NCI-H1694 treated with DMSO at 0.1 percent for 48 hours (cell line): ENCODE measurements around the gene TRIB2.

Experiments used
- DNase-seq: peaks from one replicate; lab custom pipeline; 2025; lab: John Stamatoyannopoulos, UW

TRIB2 gene

DNA sequence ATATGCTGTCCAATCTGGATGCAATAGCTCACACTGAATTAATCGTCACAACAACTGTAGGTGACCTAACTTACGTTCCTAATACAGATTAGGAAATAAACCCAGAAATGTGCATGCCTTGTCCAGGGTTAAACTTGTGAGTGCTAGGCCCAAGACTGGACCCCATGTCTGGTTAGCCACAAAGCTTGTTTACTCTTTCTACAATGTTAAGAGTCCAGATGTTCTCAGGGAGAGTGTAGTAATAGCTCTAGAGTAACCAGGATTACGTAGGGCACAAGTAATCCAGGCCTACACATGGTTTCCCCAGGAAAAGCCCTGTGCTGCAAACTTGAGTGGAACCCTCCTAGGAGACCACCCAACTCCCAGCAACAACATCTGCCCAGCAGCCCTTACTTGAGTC, 26.2 kb downstream of the TRIB2 start:
- DNase-seq: no peak

DNA sequence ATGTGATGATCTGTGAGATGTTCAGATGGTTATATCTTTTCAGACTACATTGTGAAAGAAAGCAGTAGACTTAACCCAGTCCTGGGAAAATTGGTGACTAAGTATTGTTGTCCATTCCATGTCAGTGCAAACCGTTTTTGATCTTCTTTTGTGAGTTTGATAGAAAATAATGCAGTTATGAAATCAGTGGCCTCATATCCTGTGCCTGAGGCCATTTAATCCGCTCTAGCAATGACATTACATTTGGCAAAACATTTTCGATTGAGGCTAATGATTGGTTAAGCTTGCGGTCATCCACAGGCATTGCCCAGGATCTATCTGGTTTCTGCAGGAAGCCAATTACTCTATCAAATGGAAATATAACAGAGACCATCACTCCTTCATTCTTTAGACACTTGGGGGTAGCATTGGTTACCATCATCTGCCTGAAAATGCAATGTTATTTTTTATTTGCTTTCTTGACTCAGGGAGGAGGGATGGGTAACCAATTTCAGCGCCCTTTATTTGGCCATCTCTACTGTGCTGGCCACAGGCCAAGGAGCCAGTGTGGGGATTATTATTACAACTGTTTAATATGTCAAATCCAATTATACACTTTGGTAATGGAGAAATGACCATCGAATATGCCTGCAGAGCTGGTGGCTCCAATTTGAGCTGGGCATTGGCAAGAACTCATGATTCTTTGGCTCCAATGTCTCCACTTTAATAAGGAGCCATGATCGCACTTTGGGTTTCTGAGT, 33.6 kb downstream of the TRIB2 start:
- DNase-seq: no peak

DNA sequence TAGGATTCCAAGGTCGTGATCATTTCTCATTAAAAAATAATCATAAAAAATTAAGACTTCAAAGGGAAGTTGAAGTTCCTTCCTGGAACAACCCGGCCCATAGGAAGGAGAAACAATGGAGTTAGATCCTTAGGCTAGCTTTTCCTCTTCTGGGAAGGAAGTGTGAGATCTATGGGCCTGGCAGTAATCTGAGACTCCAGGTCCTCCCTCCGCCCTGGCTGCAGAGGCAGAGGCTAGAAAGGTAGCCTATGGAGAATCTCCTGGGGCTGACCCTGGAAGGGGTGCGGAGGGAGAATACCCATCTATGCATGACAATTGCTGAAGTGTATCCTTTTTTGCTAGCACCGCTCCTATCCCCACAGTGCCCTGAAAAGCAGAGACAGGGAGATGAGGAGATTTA, 37.9 kb downstream of the TRIB2 start:
- DNase-seq: no peak

DNA sequence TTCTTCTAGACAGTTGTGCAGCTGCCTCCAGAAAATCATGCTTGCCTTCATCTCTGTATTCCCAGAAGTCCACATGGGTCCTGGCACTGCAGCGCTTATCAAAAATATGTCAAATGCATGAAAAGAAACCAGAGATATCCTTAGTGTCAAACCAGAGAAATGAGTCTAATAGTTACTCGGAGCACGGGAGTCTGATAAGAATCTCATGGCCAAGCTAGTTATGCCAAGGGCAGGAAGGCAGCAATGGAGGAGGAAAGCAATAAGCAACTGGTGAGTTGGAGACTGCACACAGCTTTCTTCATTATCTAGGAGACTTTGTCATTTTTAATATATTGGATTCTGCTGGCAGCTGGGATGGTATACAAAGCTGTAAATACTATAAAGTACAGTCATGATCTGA, 38.6 kb downstream of the TRIB2 start:
- DNase-seq: no peak

DNA sequence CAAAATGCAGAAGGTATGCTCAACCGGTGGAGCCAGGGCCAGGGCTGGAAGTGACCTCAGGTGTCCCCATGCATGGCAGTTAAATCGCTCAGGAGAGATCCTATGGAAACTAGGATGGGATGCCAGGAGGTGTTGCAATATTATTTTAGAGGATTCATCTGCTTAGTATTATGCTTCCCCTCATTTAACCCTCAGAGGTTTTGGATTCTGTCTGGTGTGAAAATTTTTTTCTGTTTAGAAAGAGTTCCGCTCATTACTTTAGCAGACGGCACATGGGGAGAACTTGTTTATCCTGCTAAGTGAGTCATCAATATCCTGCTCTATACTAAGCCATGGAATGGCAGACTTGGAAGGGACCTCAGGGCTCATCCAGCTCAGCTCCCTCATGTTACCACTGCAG, 42.5 kb downstream of the TRIB2 start:
- DNase-seq: no peak

DNA sequence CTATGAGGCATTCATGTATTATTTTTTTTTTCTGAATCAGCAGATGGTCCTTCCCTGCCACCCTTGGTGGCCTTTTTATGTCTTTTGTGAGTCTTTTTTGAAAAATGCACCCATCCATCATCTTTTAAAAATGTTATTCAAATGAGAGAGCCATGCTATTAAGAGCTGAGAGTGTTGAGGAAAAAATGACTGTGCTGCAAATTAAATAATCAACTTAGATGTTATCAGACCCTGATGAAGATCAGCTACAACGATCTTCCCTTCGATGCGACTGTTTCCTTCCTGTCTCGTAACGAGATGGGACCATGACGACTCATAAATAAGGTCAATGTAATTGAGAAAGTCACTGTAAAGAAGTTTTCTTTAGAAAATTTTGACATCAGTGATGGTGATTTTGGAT, 44.4 kb downstream of the TRIB2 start:
- DNase-seq: no peak

DNA sequence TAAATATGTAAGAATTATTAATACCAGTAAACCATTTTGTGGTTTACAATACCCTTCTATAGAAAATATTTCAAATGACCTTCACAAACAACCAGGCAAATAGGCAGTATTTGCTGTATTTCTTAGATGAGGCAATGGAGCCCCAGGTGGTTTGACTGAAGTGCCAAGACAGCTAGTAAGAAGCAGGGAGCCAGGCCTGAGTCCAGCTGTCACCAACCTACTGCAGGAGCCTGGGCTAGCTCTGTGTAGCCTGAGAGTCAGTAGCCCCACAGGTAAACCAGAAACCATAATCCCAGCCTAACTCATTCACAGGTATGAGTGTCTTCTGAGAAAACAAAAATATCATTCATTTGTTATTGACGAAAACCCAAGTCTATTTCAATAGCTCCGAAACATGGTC, 45.6 kb downstream of the TRIB2 start:
- DNase-seq: no peak

DNA sequence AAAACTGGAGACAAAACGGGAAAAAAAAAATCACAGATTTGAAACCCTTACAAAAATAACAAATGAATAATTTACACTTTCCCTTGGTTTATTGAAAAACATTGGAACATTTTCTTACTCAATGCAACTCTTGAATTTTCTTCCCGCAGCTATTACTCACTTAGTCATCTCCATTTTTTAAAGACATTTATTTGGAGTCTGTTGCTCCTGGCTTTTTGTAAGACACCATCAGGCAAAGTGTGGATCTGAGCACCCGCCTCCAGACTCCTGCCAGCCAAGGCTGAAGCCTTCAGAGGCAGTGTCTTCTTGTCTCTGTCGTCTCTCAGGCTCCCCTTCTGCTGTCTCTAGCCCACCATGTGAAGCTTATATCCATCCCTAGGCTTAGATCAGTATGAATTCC, 46.2 kb downstream of the TRIB2 start:
- no peak for DNase-seq

DNA sequence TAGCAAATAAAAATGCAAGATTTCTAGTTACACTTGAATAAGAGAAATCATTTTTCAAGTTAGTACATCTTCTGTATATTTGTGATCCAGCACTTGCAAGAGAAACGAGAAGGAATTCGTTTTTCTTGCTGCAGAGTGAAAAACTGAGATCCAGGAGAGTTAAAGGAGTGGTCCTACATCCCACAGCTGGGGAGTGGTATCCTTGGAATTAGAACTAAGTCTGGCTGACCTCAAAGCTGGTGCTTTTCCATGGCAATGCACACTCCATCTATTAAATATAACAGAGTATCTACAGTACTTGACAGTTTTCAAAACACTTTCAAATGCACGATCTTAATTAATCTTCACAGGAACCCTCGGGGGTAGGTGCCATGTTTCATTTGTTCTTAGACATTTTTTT, 46.8 kb downstream of the TRIB2 start:
- DNase-seq: no peak

DNA sequence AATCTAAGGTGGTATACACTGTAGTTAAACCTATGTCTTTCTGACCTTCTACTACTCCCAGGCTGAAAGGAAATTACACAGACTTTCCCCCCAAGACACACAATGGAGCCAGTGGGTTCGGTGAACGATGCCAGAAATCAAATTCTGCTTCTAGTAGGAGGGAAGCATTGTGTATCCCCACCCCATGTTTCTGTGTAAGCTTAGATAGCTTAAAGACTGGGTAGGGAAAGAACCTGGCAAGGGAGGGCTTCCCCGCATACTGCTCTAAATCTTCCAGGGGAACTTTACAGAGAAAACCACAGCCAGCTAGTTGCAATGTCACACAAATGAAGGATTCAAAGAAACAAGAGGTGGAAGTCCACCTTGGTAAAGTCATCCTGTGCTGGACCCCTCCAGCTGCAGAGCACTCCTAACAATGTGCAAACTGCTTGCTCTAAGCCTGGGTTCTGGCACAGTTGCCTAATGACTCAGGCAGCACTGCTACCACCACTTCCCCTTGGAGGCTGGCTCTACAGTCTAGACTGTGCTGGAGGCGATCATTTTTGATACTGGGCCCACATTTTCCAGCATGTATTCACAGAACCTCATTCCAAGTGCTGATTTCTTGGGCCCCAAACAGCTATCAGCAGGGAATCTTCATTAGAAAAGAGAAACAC, 47.5 kb downstream of the TRIB2 start:
- DNase-seq: no peak

DNA sequence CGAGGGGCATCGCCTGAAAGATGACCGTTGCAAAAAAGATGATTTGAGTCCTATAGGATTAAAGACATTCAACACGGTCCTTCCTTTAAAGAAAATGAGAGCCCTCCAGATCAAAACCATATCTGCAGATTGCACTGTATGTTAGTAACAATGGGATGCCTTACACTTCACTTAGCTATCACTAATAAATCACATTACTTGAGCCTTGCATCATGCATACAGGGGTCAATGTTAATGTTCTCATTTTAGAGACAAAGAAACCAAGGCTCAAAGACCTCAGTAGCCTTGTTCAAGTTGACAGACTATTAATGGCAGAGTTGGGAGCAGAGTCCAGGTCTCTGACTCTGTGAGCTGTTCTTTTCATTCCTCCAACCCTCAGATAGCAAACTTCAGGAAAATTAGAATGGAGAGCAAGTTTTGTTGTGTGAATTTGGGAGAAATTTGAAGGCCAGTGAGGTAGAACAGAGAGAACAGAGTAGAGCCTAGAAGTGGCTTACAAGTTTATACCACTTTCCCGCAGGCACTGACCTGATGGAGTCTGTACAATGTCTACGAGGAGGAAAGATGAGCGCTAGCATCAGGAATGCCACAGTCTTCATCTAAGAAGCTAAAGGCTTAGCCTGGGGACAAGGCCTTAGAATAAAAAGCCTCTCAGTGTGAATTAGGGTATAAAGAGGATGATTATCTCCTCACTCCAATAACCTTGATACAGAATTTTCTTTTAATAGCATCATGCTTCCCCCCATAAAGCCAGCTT, 48.3 kb downstream of the TRIB2 start:
- no peak for DNase-seq

DNA sequence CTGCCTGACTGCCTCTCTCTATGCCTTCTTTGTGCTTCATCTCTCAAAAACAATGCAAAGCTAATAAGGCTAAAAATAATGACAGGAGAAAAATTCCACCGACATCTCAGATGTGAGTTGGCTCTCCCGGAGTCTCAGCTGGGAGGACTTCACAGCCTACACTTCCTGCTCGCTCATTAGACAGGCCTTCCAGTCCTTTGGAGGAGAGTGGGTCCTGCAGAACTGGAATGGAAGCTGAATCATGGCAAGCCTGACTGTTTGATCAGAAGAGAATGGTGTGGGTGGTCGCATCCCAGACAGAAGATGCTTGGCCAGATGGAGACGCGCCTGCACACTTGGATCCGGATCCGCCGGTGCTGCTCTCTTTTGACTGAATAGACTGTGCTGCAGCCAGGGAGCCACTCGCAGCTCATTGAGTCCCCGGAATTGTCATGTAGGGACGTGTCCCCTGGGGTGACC, 49.7 kb downstream of the TRIB2 start:
- no peak for DNase-seq

DNA sequence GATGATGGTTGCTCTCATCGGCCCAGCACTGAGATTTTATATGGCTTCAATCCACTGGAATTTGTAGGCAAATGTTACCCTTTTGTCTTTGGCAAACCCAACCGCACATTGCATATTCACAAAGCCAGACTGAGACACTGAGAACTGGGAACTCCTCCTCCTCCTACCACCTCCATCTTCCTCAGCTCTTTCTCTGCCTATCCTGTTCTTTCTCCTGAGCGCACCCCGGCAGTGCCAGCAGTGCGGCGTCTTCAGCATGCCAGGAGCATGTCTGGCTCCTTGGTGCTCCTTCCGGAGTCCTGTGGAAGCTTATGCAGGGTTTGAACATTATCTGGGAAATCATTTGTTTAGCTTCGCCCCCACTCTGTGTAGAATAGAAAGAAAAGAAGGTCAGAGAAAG, 50.8 kb downstream of the TRIB2 start:
- no peak for DNase-seq

DNA sequence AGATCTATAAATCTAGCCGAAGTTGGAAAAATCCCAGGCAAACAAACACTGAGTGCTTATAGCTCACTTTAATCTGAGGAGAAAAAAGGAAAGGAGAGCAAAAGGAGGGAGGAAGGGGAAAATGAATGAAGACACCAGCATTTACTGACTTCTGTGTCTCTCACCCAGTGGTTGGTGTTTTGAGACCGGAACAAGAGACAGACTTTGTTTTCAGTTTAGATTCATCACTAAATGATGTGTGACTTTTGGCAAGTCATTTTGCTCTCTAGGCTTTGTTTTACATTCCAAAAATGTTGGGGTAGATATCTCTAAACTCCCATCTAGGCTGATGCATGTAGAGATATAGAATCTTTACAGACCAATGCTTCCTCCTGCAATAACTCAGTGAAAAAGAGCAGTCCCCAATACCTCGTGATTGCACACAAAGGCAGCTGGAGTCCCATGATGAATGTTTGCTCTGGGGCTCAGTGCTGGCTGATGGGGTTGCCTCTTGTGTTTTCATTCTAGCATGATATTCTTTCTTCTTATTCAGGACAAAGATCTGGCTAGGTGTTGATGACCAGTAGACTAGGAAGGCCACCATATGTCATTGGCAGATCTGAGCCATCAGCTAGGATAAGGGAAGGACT, 51.4 kb downstream of the TRIB2 start:
- DNase-seq: no peak

DNA sequence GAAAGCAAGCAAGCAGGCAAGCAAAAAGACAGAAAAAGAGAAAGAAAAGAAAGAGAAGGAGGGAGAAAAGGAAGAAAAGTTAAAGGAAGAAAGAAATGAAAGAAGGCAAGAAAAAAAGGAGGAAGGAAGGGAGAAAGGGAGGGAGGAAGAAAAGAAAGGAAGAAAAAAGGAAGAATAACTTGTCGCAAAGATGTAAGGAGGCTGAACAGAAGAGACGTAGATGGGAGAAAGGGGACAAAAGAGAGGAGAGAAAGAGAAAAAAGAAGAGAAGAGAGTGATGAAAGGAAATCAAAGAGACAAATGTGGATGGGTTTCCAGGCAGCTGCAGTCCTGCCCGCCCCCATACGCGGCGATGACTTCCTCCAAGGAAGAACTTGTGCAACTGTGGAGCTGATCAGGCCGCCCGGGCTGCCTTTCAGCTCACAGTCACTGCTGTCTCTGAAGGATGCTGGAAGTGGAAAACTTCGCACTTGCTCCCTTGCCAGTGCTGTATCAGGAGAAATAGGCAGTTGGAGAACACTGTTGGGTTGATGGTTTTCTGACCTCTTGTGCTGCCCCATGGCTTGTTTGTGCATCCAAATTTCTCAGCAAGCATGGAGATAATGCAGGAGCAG, 52.9 kb downstream of the TRIB2 start:
- DNase-seq: no peak

DNA sequence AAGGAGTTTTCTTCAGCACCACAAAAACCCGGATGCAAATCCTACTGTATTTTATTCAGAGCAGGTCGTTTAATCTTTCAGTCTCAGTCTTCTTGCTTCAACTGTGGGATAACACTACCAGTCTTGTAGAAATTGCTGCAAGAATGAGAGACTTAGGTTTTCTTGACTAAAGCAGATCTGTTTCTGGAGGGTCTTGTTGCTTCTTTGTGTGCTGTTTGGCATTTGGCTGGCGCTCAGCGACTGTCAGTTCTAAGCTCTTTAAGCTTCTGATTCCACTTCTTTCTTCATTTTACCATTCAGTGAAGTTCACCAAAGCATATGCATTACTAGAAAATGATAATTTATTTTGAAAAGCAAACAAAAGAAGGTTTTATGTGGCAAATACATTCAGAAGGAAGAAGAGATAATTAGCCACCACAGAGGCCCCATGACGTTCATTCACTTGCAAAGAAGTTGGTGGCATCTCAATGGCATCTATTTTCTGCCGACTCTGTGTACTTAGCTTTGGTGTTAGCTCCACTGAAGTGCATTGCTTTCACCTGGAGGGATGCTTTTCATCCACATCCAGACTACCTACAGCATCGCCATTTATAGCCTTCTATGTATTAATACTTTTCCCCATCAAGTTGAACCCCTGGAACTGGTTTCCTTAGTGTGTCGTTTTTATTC, 53.7 kb downstream of the TRIB2 start:
- no peak for DNase-seq

DNA sequence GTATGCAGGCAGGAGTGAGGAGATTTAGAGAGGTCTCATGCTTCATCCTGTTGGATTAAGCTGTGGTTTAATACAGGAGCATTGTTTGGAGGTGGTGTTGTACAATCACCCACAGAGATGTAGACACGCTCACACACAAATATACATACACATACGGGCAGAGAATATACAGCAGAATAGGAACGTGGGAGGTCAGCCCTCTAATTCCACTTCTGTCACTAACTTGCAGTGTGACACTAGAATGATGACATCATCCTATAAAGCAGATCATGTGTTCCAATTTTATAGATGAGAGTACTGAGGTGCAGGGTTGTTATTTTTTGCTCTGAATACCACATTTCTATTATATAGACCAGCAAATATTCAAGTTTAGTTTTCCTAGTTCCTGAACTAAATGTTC, 54.4 kb downstream of the TRIB2 start:
- DNase-seq: no peak

DNA sequence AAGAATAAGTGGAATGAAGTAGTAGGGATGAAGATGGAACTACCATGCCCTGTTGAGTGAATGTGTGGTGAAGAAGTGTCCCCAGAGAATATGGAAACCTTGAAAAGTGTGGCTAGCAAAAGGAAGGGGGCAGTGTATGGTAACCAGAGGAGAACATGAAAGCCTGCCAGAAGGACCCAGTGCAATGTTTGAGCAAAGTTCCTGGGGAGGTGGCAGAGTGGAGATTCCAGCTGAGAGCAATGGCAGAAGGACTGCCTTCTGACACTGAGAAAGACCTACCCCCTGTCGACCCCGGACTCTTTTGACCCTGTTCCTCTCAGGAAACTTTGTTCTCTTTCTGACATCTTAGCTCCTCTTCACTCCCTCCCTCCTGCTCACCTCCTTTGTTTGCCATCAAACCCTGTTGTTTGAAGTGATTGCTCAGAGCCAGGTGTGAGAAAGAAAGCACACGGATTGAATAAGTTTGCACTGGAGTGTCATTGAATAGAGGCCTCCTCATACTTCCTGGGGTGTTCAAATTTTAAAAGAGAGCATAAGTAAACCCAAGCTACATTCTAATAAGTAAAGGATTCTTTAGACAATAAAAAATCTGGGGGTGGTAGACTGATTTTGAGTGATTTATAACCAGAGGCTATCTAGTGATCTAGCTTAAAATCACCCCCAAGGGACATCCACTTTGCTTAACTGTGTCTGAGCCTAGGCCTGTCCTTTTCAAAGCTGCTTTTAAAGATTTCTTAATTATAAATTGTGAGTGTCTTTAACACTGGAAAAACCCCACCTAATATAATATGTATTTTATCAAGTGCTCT, 57.1 kb downstream of the TRIB2 start:
- DNase-seq: no peak

DNA sequence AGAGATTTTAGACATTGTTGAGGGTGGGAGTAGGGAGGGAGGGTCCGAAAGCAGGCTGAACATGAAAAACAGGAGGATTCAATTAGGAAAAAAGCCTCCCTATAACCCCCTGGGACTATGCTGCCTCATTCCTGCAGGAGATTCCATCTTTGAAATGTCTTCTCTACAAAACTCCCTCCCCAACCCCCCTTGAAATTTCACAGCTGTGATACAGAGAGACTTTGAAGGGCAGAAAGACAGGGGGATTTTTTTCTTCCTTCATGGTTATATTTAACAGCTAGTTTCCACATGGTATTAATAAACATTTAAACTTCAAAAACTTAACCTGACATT, 57.6 kb downstream of the TRIB2 start:
- DNase-seq: no peak

DNA sequence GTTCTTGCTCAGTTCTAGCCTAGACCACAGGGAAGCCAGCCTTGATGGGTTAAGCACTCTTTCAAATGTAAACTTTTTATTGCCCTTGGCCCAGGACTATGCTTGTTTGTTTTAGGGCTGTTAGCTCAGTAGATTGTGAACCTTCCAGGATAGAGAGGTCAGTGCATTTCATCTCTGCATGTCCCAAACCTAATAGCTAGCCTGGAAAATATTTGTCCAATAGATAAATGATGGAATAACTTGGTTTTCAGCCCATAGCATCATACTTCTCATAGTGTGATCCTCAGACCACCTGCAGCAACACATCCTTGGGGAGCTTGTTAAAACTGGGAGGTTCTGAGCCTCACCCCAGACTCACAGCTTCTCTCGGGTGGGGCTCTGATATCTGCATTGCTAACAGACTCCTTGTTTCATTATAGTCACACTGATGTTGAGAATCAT, 59.8 kb downstream of the TRIB2 start:
- no peak for DNase-seq

DNA sequence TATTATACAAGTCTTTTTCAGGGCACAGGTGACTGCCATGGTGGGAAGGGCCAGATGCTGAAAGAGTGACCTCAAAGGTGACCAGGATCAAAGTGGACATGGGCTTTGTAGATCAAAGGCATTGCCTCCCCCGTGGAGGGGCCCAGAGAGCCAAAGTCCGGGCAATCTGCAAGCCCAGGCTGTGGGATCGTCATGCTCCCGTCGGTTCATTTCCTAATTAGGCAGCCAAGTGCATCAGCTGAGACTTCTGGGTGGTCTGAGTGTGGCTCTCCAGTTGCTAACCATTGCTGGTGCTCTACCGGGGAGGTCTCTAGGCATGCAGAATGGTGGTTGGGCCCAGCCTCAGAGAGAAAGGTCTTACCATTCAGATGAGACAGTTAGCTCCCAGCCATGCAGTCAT, 61.6 kb downstream of the TRIB2 start:
- DNase-seq: no peak
